Activated T-cell treated with anti-CD3 and anti-CD28 coated beads for 1 hour (primary cell): ENCODE data around the gene RAD51B.
"Not testable (repeated sequence)": the region's sequence is repeated elsewhere in the genome, so short reads cannot be mapped to it uniquely, and the experiment has no call there.

Experiments used
- DNase-seq: peaks from one replicate; pipeline ENCODE4 v3.0.0-alpha.2; 2020; ENCODE audit warnings: low read depth

Gene RAD51B

GRCh38 chr14:68027276-68027675, 207.7 kb downstream of the RAD51B start:
- no peak for DNase-seq

- DNase-seq: no peak
These were observed 208.5 kb downstream of the RAD51B start for GRCh38 chr14:68028075-68028474.

- DNase-seq: not testable (repeated sequence)
These were observed 211.4 kb downstream of the RAD51B start for GRCh38 chr14:68031011-68031410.

- DNase-seq: no peak
These were observed 212.6 kb downstream of the RAD51B start for GRCh38 chr14:68032154-68032553.

- no peak for DNase-seq
These were observed 213.9 kb downstream of the RAD51B start for GRCh38 chr14:68033336-68033932.

- no peak for DNase-seq
These were observed 215.3 kb downstream of the RAD51B start for GRCh38 chr14:68034896-68035295.

GRCh38 chr14:68036202-68036601, 216.6 kb downstream of the RAD51B start:
- no peak for DNase-seq

- no peak for DNase-seq
These were observed 220.0 kb downstream of the RAD51B start for GRCh38 chr14:68039593-68039992.

GRCh38 chr14:68040633-68041369, 221.2 kb downstream of the RAD51B start:
- no peak for DNase-seq

- no peak for DNase-seq
These were observed 222.3 kb downstream of the RAD51B start for GRCh38 chr14:68041876-68042354.

GRCh38 chr14:68042586-68043210, 223.1 kb downstream of the RAD51B start:
- DNase-seq: no peak

GRCh38 chr14:68043752-68044151, 224.2 kb downstream of the RAD51B start:
- DNase-seq: no peak

- no peak for DNase-seq
These were observed 228.3 kb downstream of the RAD51B start for GRCh38 chr14:68047906-68048305.

- DNase-seq: not testable (repeated sequence)
These were observed 229.2 kb downstream of the RAD51B start for GRCh38 chr14:68048815-68049214.

- DNase-seq: no peak
These were observed 230.6 kb downstream of the RAD51B start for GRCh38 chr14:68050177-68050576.

- no peak for DNase-seq
These were observed 231.6 kb downstream of the RAD51B start for GRCh38 chr14:68051146-68051545.

GRCh38 chr14:68060198-68060597, 240.6 kb downstream of the RAD51B start:
- DNase-seq: no peak

- no peak for DNase-seq
These were observed 243.1 kb downstream of the RAD51B start for GRCh38 chr14:68062651-68063050.

GRCh38 chr14:68065322-68065721, 245.7 kb downstream of the RAD51B start:
- DNase-seq: no peak

- no peak for DNase-seq
These were observed 255.3 kb downstream of the RAD51B start for GRCh38 chr14:68074765-68075381.

- no peak for DNase-seq
These were observed 255.9 kb downstream of the RAD51B start for GRCh38 chr14:68075382-68076029.

- DNase-seq: no peak
These were observed 256.9 kb downstream of the RAD51B start for GRCh38 chr14:68076451-68076850.
